Activated CD4-positive, CD25-positive, alpha-beta regulatory T cell (primary cell): ENCODE data around the gene MUSK.
"Not testable (repeated sequence)": the region's sequence is repeated elsewhere in the genome, so short reads cannot be mapped to it uniquely, and the experiment has no call there.

Experiments used
- DNase-seq, 4 experiments: peaks; one replicate each; lab custom pipeline; 2025; lab: John Stamatoyannopoulos, UW

The MUSK gene

GRCh38 chr9:110763568-110763967 lies 95.0 kb downstream of the MUSK start:
- DNase-seq: no peak

GRCh38 chr9:110764006-110764405 lies 95.4 kb downstream of the MUSK start:
- DNase-seq: no peak

GRCh38 chr9:110765926-110766325 lies 97.3 kb downstream of the MUSK start:
- no peak for DNase-seq

- no peak for DNase-seq
Measured at GRCh38 chr9:110767559-110768063, 99.0 kb downstream of the MUSK start.

GRCh38 chr9:110768886-110769285 lies 100.3 kb downstream of the MUSK start:
- no peak for DNase-seq

GRCh38 chr9:110769667-110770066 lies 101.1 kb downstream of the MUSK start:
- DNase-seq: no peak

GRCh38 chr9:110775724-110776123 lies 107.1 kb downstream of the MUSK start:
- DNase-seq: no peak

GRCh38 chr9:110776221-110776620 lies 107.6 kb downstream of the MUSK start:
- DNase-seq: no peak

GRCh38 chr9:110777196-110777875 lies 108.7 kb downstream of the MUSK start:
- no peak for DNase-seq

- no peak for DNase-seq
Measured at GRCh38 chr9:110777876-110778215, 109.3 kb downstream of the MUSK start.

GRCh38 chr9:110782701-110783100 lies 114.1 kb downstream of the MUSK start:
- DNase-seq: no peak

- no peak for DNase-seq
Measured at GRCh38 chr9:110784309-110784708, 115.7 kb downstream of the MUSK start.

GRCh38 chr9:110785166-110785565 lies 116.6 kb downstream of the MUSK start:
- DNase-seq: no peak

- DNase-seq: not testable (repeated sequence)
Measured at GRCh38 chr9:110788396-110788795, 119.8 kb downstream of the MUSK start.

GRCh38 chr9:110788871-110789270 lies 120.3 kb downstream of the MUSK start:
- no peak for DNase-seq

GRCh38 chr9:110797611-110798010 lies 129.0 kb downstream of the MUSK start:
- no peak for DNase-seq

- DNase-seq: no peak
Measured at GRCh38 chr9:110799396-110799795, 130.8 kb downstream of the MUSK start.

- no peak for DNase-seq
Measured at GRCh38 chr9:110801426-110801825, 132.8 kb downstream of the MUSK start.

GRCh38 chr9:110802416-110803035 lies 133.9 kb downstream of the MUSK start:
- no peak for DNase-seq

- DNase-seq: no peak
Measured at GRCh38 chr9:110807956-110808598, 139.5 kb downstream of the MUSK start.

GRCh38 chr9:110808599-110808980 lies 140.0 kb downstream of the MUSK start:
- DNase-seq: no peak

GRCh38 chr9:110809038-110809595 lies 140.5 kb downstream of the MUSK start:
- no peak for DNase-seq
